Measurements from ENCODE around the gene TEKT5.

DNA sequence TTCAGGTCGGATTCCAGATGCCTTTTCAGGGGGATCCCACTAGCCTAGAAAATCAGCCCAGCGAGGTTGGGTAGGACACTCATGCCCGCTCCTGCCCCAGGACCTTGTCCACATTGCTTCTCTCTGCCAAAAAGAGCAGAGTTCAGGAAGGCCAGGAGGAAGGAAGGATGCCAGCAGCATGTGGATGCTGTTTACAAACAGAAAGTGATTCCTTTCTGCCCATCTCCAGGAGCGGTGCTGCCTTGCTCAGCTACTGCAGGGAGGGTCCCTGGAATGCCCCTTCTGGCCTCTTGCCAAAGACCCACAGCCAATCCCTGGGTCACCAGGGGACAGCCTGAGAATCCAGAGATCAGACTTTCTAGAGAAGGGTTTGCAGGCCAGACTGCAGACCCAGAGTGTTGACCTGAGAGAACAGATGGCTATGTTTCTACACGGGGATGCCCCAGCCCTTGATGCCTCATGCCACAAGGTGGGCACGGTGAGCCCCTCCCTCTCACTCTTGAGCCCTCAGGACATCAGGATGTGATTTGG, 82.0 kb downstream of the TEKT5 start:
- TF ChIP-seq, protein P1, sequence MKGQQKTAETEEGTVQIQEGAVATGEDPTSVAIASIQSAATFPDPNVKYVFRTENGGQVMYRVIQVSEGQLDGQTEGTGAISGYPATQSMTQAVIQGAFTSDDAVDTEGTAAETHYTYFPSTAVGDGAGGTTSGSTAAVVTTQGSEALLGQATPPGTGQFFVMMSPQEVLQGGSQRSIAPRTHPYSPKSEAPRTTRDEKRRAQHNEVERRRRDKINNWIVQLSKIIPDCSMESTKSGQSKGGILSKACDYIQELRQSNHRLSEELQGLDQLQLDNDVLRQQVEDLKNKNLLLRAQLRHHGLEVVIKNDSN (IDR thresholded peaks at IDR 0.05), result no peak
- no peak for TF ChIP-seq CREB1 (IDR thresholded peaks at IDR 0.05; ENCODE audit: low read depth)
- no peak for TF ChIP-seq TAF1 (IDR thresholded peaks at IDR 0.05; ENCODE audit: low read depth)
- no peak for TF ChIP-seq EP300 (IDR thresholded peaks at IDR 0.05; ENCODE audit: borderline replicate concordance)
- TF ChIP-seq, protein P2, sequence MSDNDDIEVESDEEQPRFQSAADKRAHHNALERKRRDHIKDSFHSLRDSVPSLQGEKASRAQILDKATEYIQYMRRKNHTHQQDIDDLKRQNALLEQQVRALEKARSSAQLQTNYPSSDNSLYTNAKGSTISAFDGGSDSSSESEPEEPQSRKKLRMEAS (IDR thresholded peaks at IDR 0.05), result no peak
- TF ChIP-seq YY1 (IDR thresholded peaks at IDR 0.05; ENCODE audit: low read depth), result no peak
- TF ChIP-seq FOXM1 (IDR thresholded peaks at IDR 0.05; ENCODE audit: borderline replicate concordance, low read depth), result no peak
- no peak for TF ChIP-seq RAD21 (IDR thresholded peaks at IDR 0.05; ENCODE audit: low read depth)
- no peak for TF ChIP-seq EGR1 (IDR thresholded peaks at IDR 0.05)
- TF ChIP-seq CEBPB (IDR thresholded peaks at IDR 0.05), result no peak
- TF ChIP-seq ZBTB7A (IDR thresholded peaks at IDR 0.05; ENCODE audit: low read depth), result no peak
- TF ChIP-seq NFIC (IDR thresholded peaks at IDR 0.05), result no peak
- TF ChIP-seq, protein P3, sequence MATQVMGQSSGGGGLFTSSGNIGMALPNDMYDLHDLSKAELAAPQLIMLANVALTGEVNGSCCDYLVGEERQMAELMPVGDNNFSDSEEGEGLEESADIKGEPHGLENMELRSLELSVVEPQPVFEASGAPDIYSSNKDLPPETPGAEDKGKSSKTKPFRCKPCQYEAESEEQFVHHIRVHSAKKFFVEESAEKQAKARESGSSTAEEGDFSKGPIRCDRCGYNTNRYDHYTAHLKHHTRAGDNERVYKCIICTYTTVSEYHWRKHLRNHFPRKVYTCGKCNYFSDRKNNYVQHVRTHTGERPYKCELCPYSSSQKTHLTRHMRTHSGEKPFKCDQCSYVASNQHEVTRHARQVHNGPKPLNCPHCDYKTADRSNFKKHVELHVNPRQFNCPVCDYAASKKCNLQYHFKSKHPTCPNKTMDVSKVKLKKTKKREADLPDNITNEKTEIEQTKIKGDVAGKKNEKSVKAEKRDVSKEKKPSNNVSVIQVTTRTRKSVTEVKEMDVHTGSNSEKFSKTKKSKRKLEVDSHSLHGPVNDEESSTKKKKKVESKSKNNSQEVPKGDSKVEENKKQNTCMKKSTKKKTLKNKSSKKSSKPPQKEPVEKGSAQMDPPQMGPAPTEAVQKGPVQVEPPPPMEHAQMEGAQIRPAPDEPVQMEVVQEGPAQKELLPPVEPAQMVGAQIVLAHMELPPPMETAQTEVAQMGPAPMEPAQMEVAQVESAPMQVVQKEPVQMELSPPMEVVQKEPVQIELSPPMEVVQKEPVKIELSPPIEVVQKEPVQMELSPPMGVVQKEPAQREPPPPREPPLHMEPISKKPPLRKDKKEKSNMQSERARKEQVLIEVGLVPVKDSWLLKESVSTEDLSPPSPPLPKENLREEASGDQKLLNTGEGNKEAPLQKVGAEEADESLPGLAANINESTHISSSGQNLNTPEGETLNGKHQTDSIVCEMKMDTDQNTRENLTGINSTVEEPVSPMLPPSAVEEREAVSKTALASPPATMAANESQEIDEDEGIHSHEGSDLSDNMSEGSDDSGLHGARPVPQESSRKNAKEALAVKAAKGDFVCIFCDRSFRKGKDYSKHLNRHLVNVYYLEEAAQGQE (IDR thresholded peaks at IDR 0.05; ENCODE audit: low read depth), result no peak

All from Ishikawa (cell line).